ENCODE data around the gene RNASET2. TPM values are rescaled to one million over a fixed set of nuclear protein-coding genes. Genes with fewer than 3 reads are reported as not detected.

Gene RNASET2
- total and polyA plus RNA-seq, 2 donors from 2014 or later = 50.7 to 69.0 TPM

GRCh38 chr6:166911248-166911677 lies 45.1 kb downstream of the RNASET2 start:
- no peak for TF ChIP-seq CTCF (IDR thresholded peaks at IDR 0.05; ENCODE audit: borderline replicate concordance, extremely low read depth, insufficient read depth)
- Histone ChIP-seq H3K9ac (ENCODE audit: low read length in 3 of 3) (no peak overlapping the region), H3K4me3 (ENCODE audit: low read length in 3 of 3) (no peak overlapping the region), H3K9me3 (ENCODE audit: control insufficient read depth in 2 of 3, insufficient read depth in 1 of 3, low read length in 3 of 3) (no peaks in the 10 kb centered on the region), H3K36me3 (ENCODE audit: control insufficient read depth in 2 of 3, insufficient read depth in 3 of 3, low read length in 3 of 3) (no peaks in the 10 kb centered on the region), H3K4me1 (ENCODE audit: control insufficient read depth in 2 of 3, insufficient read depth in 2 of 3, low read depth in 1 of 3, low read length in 3 of 3) (no peaks in the 10 kb centered on the region), H3K27me3 (ENCODE audit: control insufficient read depth, insufficient read depth, low read length) (no peaks in the 10 kb centered on the region), H3K27ac (ENCODE audit: low read depth in 2 of 2, low read length in 2 of 2) (no peak overlapping the region)
- intact Hi-C loops (cut with DNase I) = no loop called here
- DNase-seq = no peak
- FAIRE-seq = no peak

DNA sequence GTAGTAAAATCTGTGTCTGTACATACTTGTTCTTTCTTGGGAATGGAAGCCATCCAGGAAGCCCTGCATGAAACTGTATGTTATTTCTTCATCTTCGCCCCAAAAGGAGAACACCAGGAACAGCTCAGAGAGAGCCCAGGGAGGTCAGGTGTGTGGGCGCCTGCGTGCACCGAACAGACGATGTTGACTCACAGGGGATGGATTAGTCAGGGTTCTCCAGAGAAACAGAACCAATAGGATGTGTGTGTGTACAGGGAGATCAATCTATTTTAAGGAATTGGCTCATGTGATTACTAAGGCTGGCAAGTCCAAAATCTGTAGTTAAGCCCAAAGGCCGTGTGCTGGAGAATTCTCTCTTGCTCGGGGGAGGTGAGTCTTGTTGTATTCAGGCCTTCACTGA lies 45.7 kb downstream of the RNASET2 start:
- Histone ChIP-seq H3K4me3 (ENCODE audit: low read length in 3 of 3) (no peak overlapping the region), H3K9me3 (ENCODE audit: control insufficient read depth in 2 of 3, insufficient read depth in 1 of 3, low read length in 3 of 3) (no peaks in the 10 kb centered on the region), H3K4me1 (ENCODE audit: control insufficient read depth in 2 of 3, insufficient read depth in 2 of 3, low read depth in 1 of 3, low read length in 3 of 3) (no peaks in the 10 kb centered on the region), H3K36me3 (ENCODE audit: control insufficient read depth in 2 of 3, insufficient read depth in 3 of 3, low read length in 3 of 3) (no peaks in the 10 kb centered on the region), H3K27ac (ENCODE audit: low read depth in 2 of 2, low read length in 2 of 2) (no peak overlapping the region), H3K9ac (ENCODE audit: low read length in 3 of 3) (no peak overlapping the region), H3K27me3 (ENCODE audit: control insufficient read depth, insufficient read depth, low read length) (no peaks in the 10 kb centered on the region)
- FAIRE-seq (no peak), DNase-seq (no peak)
- TF ChIP-seq CTCF (IDR thresholded peaks at IDR 0.05; ENCODE audit: borderline replicate concordance, extremely low read depth, insufficient read depth) = no peak
- intact Hi-C loops (cut with DNase I) = no loop called here

- no peak overlapping the region for H3K27ac ChIP-seq (ENCODE audit: low read depth in 2 of 2, low read length in 2 of 2)
- H3K4me1 ChIP-seq (ENCODE audit: control insufficient read depth in 2 of 3, insufficient read depth in 2 of 3, low read depth in 1 of 3, low read length in 3 of 3) = no peaks in the 10 kb centered on the region
- TF ChIP-seq CTCF (IDR thresholded peaks at IDR 0.05; ENCODE audit: borderline replicate concordance, extremely low read depth, insufficient read depth) = no peak
- no peak for FAIRE-seq
- H3K36me3 ChIP-seq (ENCODE audit: control insufficient read depth in 2 of 3, insufficient read depth in 3 of 3, low read length in 3 of 3) = no peaks in the 10 kb centered on the region
- no peaks in the 10 kb centered on the region for H3K27me3 ChIP-seq (ENCODE audit: control insufficient read depth, insufficient read depth, low read length)
- no peaks in the 10 kb centered on the region for H3K9me3 ChIP-seq (ENCODE audit: control insufficient read depth in 2 of 3, insufficient read depth in 1 of 3, low read length in 3 of 3)
- H3K4me3 ChIP-seq (ENCODE audit: low read length in 3 of 3) = no peak overlapping the region
- H3K9ac ChIP-seq (ENCODE audit: low read length in 3 of 3) = no peak overlapping the region
- peak in 2 of 5 donors; percentile 21 to 39 for DNase-seq
- intact Hi-C loops (cut with DNase I) = no loop called here
Measured at GRCh38 chr6:166908811-166909210, 47.5 kb downstream of the RNASET2 start.

Measured in kidney (tissue), 14 donors.